Stimulated activated CD4-positive, alpha-beta T cell treated with anti-CD3 and anti-CD28 coated beads, TNF-alpha, amount 100 ng/mL, for 4 hours (primary cell): ENCODE data around the gene MPV17L2.
"Not testable (repeated sequence)": the region's sequence is repeated elsewhere in the genome, so short reads cannot be mapped to it uniquely, and the experiment has no call there.

ENCODE experiments used
- DNase-seq, 3 experiments: peaks; one replicate each; pipeline ENCODE4 v3.0.0-alpha.2; 2020; ENCODE audit warnings: low read depth in 3 of 3

The MPV17L2 gene

GRCh38 chr19:18193388-18194180 is 566 bp downstream of the MPV17L2 start:
- DNase-seq = no peak

DNA sequence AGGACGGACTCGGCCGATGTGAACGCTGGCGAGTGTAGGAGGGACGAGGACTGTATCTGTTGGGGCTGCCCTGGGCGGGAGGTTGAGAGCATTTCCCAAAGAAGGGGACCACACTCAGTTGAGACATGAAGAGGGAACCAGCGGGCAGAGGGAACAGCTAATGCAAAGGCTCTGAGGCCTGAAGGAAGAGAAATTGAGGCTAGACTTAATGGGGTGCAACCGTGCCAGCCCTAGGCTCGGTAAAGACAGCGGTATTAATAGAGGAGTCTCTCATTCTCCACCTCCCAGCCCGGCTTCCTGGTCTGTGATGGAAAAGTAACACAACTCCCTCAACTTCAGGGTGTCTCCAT is 1.1 kb downstream of the MPV17L2 start:
- no peak for DNase-seq

- no peak for DNase-seq
These were observed 1.7 kb downstream of the MPV17L2 start for GRCh38 chr19:18194554-18195238.

DNA sequence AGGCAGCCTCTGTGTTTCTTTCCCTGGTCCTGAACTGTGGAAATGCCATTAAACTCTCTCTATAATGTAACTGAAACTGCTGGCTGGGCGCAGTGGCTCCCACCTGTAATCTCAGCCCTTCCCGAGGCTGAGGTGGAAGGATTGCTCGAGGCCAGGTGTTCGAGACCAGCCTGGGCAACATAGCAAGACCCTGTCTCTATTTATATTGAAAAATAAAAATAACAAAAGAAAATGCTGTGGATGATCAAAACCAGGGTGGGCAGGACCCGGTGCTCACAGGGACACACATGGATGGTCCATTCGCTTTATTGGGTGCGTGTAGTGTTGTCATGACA is 3.5 kb downstream of the MPV17L2 start:
- DNase-seq = no peak

GRCh38 chr19:18197306-18197705 is 4.3 kb downstream of the MPV17L2 start:
- DNase-seq = no peak

DNA sequence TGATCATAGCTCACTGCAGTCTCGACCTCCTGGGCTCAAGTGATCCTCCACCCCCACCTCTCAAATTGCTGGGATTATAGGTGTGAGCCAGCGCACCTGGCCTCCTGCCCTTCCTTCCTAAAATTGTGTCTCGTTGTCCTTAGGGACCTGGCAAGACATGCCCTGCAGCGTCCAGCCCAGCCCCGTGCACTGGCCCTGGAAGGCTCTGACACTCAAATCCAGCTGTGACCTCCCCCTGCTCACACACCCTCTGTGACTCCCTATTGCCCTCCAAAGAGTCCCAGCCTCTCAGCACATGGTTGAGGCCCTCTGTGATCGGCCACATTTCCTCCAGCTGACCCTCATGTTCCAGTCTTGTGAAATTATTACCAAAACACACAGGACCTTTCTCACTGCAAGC is 4.9 kb downstream of the MPV17L2 start:
- no peak for DNase-seq

DNA sequence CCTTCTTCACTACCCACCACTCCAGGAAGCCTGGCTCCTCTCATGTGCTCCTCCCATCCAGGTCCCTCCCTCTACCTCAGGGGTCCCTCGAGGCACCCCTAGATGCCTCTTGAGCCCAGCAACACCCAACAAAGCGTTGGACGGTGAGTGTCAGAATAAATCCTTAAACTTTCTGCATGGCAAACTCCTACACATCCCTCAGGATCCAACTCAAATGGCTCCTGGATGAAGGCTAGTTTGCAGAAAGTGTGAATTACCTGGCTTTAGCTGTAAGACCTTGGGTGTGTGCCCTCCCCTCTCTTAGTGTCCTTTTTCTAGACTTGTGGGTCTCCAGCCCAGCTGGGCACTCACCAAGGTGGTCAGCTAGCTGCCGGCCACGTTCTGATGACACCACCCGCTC is 5.4 kb downstream of the MPV17L2 start:
- DNase-seq = no peak

DNA sequence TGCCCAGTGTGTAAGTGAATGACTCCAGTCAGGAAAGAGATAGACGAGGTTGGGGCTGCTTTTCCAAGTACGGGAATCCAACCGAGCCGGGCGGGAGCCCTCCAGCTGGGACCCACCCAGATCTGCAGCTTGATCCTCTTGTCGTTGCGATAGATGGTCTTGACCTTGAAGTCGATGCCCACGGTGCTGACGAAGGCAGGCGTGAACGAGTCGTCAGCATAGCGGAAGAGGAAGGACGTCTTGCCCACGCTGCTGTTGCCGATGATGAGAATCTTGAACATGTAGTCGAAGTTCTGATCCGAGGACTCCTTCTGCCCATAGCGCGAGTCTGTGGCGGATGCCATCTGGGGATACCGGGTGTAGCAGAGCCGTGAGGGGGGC is 9.4 kb downstream of the MPV17L2 start:
- no peak for DNase-seq

- no peak for DNase-seq
These were observed 9.9 kb downstream of the MPV17L2 start for GRCh38 chr19:18202778-18203407.

DNA sequence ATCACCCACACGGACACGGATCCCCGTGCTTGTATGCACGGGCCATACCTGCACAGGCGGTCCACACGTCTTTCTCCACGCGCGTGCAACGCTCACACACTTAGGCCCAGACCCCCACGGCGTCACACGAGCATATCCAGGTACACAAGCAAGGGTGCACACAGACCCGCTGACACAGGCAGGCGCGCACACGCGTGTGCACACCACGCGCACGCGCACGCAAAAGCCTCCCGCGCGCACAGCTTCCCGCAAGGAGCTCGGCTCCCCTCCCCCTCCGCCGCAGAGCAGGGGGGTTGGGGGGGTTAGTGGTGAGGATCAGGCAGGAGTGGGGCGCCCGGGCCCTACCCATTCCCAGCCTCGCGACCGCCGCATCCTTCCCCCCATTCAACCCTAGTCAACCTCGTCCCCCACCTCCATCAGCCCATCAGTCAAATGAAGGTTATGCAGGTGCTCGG is 10.4 kb downstream of the MPV17L2 start:
- DNase-seq = no peak

GRCh38 chr19:18203863-18204393 is 10.9 kb downstream of the MPV17L2 start, which contains the start of gene RAB3A:
TSS of gene RAB3A (minus strand) at chr19:18204042. CDS start at chr19:18202740, 1,302 bp downstream.
- peak; percentile 97 to 99 (median 99) for DNase-seq

GRCh38 chr19:18204394-18205199 is 11.6 kb downstream of the MPV17L2 start:
- no peak for DNase-seq

DNA sequence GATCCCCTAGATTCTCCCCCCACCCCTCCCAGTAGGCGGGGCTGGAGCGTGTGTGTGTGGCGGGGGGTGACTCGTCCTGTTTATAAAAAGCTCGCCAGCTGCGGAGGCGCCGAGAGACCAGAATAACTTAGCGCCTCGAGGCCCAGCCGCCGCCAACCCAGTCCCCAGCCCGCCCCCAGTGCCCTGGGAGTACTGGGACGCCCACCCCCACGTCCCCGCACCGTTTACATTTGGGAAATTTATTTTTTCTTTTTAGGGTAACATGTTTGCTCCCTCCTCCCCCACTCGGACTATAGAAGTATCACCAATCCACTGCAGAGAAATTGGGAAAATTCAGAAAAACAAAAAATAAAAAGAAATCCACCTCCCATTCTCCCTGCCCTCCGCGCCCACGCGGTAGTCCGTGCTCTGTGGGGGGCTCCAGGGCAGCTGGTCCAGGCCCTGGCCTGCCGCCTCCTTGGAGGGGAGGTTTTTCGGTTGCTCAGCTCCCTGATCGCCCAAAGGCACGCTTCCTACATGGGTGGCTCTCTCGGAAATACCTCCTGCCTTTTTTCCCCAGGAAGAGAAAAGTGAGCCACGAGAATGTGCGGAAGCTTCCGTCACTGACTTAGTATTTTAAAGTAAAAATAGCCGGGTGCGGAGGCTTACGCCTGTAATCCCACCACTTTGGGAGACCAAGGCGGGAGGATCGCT is 12.3 kb downstream of the MPV17L2 start:
- DNase-seq = peak in 2 of 3 experiments; percentile 32 to 40

DNA sequence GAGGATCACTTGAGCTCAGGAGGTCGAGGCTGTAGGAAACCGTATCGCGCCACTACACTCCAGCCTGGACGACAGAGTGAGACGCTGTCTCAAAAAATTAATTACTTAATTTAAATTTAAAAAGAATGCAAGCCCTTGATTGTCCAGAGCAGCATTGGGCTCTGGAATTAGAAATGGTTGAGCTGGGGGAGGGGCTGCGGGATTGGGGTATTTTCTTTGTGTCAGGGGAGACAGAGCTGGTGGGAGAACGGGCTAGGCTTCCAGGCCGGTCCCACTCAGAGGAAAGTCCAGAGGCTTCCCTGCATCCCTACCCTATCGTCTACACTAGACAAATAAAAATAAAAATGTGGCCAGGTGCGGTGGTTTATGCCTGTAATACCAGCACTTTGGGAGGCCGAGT is 13.0 kb downstream of the MPV17L2 start:
- DNase-seq = no peak

GRCh38 chr19:18208098-18208951 is 15.3 kb downstream of the MPV17L2 start:
- DNase-seq = peak in 1 of 3 experiments; percentile 23

GRCh38 chr19:18209912-18210311 is 16.9 kb downstream of the MPV17L2 start:
- not testable (repeated sequence) for DNase-seq

- no peak for DNase-seq
These were observed 18.7 kb downstream of the MPV17L2 start for GRCh38 chr19:18211683-18212082.

DNA sequence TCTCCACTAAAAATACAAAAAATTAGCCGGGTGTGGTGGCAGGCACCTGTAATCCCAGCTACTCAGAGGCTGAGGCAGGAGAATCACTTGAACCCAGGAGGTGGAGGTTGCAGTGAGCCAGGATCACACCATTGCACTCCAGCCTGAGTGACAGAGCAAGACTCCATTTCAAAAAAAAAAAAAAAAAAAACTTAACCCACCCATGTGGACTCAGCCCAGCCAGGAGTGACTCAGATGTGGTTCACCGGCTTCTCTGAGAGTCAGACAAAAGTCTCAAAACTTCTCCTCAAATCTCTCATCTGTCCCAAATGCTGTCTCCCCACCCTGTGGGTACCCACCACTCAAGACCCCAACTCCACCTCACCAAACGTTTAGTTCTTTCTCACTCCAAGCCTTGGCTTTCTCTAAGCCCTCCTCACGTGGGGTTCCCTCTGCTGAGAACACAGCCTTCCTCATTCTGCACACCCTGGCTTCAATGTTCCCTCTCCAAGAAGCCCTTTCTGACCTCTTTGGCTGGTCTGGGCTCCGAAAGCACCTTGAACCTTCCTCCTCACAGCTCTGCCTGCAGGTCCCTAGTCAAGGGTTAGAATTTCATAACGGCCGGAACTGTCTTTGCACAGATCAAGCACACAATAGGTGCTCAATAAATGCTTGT is 21.9 kb downstream of the MPV17L2 start:
- no peak for DNase-seq

DNA sequence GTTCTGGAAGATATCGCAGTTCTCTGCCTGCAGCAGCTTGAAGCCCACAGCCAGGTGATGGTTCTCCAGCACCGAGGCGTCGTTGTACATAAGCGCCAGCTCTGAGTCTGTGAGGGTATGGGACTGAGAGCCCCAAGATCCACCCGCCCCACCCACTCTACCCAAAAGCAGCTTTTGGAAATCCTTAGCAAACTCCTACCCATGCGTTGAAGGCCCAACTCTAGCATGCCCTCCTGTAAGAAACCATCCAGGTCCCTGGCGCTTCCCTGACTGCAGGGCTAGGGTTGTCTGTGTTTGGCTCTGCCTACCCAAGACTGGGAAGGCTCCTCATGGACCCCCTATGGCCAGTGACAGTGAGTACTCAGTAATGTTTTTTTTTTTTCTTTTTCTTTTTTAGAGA is 23.8 kb downstream of the MPV17L2 start:
- no peak for DNase-seq

- DNase-seq = no peak
These were observed 25.1 kb downstream of the MPV17L2 start for GRCh38 chr19:18218159-18218558.
